ENCODE measurements around the gene ANKFN1. TPM values are rescaled to one million over a fixed set of nuclear protein-coding genes. Genes with fewer than 3 reads are reported as not detected.

The ANKFN1 gene
- total and polyA plus RNA-seq, 10 of the 15 experiments (the other 5 are each of a cell fraction or from before 2014, with no cell fraction given) = 0.19 TPM; not detected in 9

DNA sequence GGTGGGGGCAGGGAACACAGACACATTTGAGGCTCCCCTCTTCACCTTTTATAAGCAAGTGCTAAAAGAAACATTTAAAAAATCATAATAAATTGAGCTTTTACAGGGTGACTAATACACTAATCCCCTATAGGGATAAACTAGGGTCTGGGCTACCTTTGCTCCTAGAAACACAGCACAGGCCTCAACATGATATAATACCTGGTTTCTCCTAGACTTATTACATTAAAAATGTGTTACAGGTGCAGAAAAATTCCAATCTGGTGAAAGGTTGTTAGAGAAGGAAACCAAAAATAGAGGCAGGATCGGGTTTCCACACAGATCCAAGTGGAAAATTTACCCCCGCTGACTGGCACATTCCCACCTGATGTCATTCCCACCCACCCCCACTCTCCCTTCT is 315.6 kb downstream of the ANKFN1 start:
- in situ Hi-C loops (cut with MboI) (no loop called here), intact Hi-C loops (cut with micrococcal nuclease; ENCODE audit: unreplicated experiment) (no loop called here)
- 20% methylated on average over 2 of the region's 2 CpGs for WGBS (ENCODE audit: insufficient coverage, insufficient replicate concordance, low lambda C conversion rate, missing lambda C conversion rate)
- Histone ChIP-seq H4K20me1 (ENCODE audit: control insufficient read depth, insufficient read depth) (no peaks in the 10 kb centered on the region), H3K36me3 (ENCODE audit: control insufficient read depth in 2 of 2, insufficient read depth in 2 of 2, low read length in 1 of 2) (no peaks in the 10 kb centered on the region), H3K27ac (ENCODE audit: control insufficient read depth, insufficient read depth) (no peak overlapping the region), H3K79me2 (ENCODE audit: control insufficient read depth, insufficient read depth, low read length) (no peaks in the 10 kb centered on the region), H2AFZ (ENCODE audit: control insufficient read depth, low read depth, low read length) (no peak overlapping the region), H3K4me3 (no peak overlapping the region), H3K9ac (ENCODE audit: control insufficient read depth, insufficient read depth, low read length) (no peak overlapping the region), H3K4me1 (ENCODE audit: control insufficient read depth, insufficient read depth, low read length) (no peaks in the 10 kb centered on the region), H3K27me3 (replicated peaks in 1 of 2; ENCODE audit: control insufficient read depth in 2 of 2, insufficient read depth in 2 of 2, low read length in 1 of 2) (no peaks in the 10 kb centered on the region; a peak in 1 of 4 replicates), H3K9me3 (replicated peaks; ENCODE audit: control insufficient read depth, insufficient read depth, low read length) (no peaks in the 10 kb centered on the region; the same call in 2 of the 3 replicates), H3K4me2 (ENCODE audit: control insufficient read depth, insufficient read depth) (no peak overlapping the region)
- TF ChIP-seq, protein P1, sequence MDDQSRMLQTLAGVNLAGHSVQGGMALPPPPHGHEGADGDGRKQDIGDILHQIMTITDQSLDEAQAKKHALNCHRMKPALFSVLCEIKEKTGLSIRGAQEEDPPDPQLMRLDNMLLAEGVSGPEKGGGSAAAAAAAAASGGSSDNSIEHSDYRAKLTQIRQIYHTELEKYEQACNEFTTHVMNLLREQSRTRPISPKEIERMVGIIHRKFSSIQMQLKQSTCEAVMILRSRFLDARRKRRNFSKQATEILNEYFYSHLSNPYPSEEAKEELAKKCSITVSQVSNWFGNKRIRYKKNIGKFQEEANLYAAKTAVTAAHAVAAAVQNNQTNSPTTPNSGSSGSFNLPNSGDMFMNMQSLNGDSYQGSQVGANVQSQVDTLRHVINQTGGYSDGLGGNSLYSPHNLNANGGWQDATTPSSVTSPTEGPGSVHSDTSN (IDR thresholded peaks at IDR 0.05; ENCODE audit: insufficient replicate concordance, low read depth, low read length) = no peak
- TF ChIP-seq HDGF (IDR thresholded peaks at IDR 0.05) (no peak), SIN3A (IDR thresholded peaks at IDR 0.05; ENCODE audit: low read depth, low read length) (no peak), BRCA1 (IDR thresholded peaks at IDR 0.05; ENCODE audit: low read depth, low read length) (no peak), RCOR1 (conservative IDR thresholded peaks at IDR 0.05; ENCODE audit: low read depth, low read length) (no peak)
- TF ChIP-seq, protein P2, sequence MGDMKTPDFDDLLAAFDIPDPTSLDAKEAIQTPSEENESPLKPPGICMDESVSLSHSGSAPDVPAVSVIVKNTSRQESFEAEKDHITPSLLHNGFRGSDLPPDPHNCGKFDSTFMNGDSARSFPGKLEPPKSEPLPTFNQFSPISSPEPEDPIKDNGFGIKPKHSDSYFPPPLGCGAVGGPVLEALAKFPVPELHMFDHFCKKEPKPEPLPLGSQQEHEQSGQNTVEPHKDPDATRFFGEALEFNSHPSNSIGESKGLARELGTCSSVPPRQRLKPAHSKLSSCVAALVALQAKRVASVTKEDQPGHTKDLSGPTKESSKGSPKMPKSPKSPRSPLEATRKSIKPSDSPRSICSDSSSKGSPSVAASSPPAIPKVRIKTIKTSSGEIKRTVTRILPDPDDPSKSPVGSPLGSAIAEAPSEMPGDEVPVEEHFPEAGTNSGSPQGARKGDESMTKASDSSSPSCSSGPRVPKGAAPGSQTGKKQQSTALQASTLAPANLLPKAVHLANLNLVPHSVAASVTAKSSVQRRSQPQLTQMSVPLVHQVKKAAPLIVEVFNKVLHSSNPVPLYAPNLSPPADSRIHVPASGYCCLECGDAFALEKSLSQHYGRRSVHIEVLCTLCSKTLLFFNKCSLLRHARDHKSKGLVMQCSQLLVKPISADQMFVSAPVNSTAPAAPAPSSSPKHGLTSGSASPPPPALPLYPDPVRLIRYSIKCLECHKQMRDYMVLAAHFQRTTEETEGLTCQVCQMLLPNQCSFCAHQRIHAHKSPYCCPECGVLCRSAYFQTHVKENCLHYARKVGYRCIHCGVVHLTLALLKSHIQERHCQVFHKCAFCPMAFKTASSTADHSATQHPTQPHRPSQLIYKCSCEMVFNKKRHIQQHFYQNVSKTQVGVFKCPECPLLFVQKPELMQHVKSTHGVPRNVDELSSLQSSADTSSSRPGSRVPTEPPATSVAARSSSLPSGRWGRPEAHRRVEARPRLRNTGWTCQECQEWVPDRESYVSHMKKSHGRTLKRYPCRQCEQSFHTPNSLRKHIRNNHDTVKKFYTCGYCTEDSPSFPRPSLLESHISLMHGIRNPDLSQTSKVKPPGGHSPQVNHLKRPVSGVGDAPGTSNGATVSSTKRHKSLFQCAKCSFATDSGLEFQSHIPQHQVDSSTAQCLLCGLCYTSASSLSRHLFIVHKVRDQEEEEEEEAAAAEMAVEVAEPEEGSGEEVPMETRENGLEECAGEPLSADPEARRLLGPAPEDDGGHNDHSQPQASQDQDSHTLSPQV (IDR thresholded peaks at IDR 0.05) = no peak
- TF ChIP-seq, protein P3, sequence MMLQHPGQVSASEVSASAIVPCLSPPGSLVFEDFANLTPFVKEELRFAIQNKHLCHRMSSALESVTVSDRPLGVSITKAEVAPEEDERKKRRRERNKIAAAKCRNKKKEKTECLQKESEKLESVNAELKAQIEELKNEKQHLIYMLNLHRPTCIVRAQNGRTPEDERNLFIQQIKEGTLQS (IDR thresholded peaks at IDR 0.05; ENCODE audit: borderline replicate concordance, extremely low read depth, low read depth, low read length) = no peak
- no TSS peak for BruUV-seq (replicated peaks)
- FAIRE-seq = no peak
- CTCF ChIA-PET = no interaction called here
- no peak for ATAC-seq
- no peak for DNase-seq (ENCODE audit: low read depth, low spot score)
- SMC1A ChIA-PET (ENCODE audit: uncharacterized antibody, unreplicated experiment) = no interaction called here
- RAD21 ChIA-PET (ENCODE audit: unreplicated experiment) = no interaction called here
- POLR2A ChIA-PET = no interaction called here
